SKM-1 treated with dmso at 0.1 percent for 144 hours (cell line): Measurements from ENCODE around the gene IL17REL.
"Not testable (repeated sequence)": the region's sequence is repeated elsewhere in the genome, so short reads cannot be mapped to it uniquely, and the experiment has no call there.

ENCODE experiments used
- DNase-seq: peaks from one replicate; lab custom pipeline; 2025; ENCODE audit not compliant: unreplicated experiment; lab: John Stamatoyannopoulos, UW

Gene IL17REL

GRCh38 chr22:49992921-49993648, 19.5 kb downstream of the IL17REL start:
- peak; percentile 50 for DNase-seq

- DNase-seq: no peak
These were observed 20.5 kb downstream of the IL17REL start for GRCh38 chr22:49991907-49992533.

GRCh38 chr22:49991167-49991566, 21.4 kb downstream of the IL17REL start:
- no peak for DNase-seq

- not testable (repeated sequence) for DNase-seq
These were observed 22.7 kb downstream of the IL17REL start for GRCh38 chr22:49989826-49990225.

GRCh38 chr22:49986325-49986724, 26.2 kb downstream of the IL17REL start:
- no peak for DNase-seq

GRCh38 chr22:49983148-49984042, 29.2 kb downstream of the IL17REL start:
- no peak for DNase-seq

- not testable (repeated sequence) for DNase-seq
These were observed 30.8 kb downstream of the IL17REL start for GRCh38 chr22:49981799-49982198.

GRCh38 chr22:49979587-49980264, 32.8 kb downstream of the IL17REL start:
- DNase-seq: peak; percentile 51

GRCh38 chr22:49977578-49977977, 35.0 kb downstream of the IL17REL start:
- DNase-seq: no peak

- peak; percentile 42 for DNase-seq
These were observed 36.0 kb downstream of the IL17REL start for GRCh38 chr22:49976439-49977175.

GRCh38 chr22:49975543-49976389, 36.8 kb downstream of the IL17REL start:
- no peak for DNase-seq

GRCh38 chr22:49973018-49973961, 39.3 kb downstream of the IL17REL start:
- no peak for DNase-seq

- DNase-seq: no peak
These were observed 40.2 kb downstream of the IL17REL start for GRCh38 chr22:49972163-49973017.

GRCh38 chr22:49971232-49972162, 41.1 kb downstream of the IL17REL start:
- peak; percentile 41 for DNase-seq

GRCh38 chr22:49970528-49971231, 41.9 kb downstream of the IL17REL start:
- DNase-seq: peak; percentile 97
